Naive thymus-derived CD8-positive, alpha-beta T cell (primary cell): ENCODE results near the gene MAS1. TPM values are rescaled to one million over a fixed set of nuclear protein-coding genes. Genes with fewer than 3 reads are reported as not detected.

Source experiments
- ATAC-seq, 2 donors: fragments of 150-1000 bp; cut with Tn5 transposase in 1 of 2; sonication (Bioruptor Pico), chemical (Tn5 transposase) in 1 of 2; 1 replicate in 1 of 2; 2 replicates in 1 of 2; pipeline ENCODE4 v1.10.0; 2021; ENCODE audit warnings: mild to moderate bottlenecking in 2 of 2, moderate library complexity in 2 of 2
- POLR2A ChIA-PET: fragments of 350-600 bp; sonication (Branson Sonifier 250); formaldehyde crosslinking; loops from one replicate; lab custom pipeline; 2021; ENCODE audit warnings: antibody characterized with exemption; lab: Charles Lee
- DNase-seq, 10 donors: peaks; one replicate each; pipeline versions ENCODE4 v3.0.0 to v3.0.0-alpha.2; 2020 to 2022
- H3K27ac Mint-ChIP-seq, 10 donors: one replicate each; pipeline ENCODE4 v1.8.0; 2020 to 2022; ENCODE audit warnings: mild to moderate bottlenecking in 10 of 10, mixed read lengths in 10 of 10, moderate library complexity in 4 of 10, inconsistent platforms in 1 of 10
- H3K27me3 Mint-ChIP-seq, 5 donors: one replicate each; pipeline ENCODE4 v1.8.0; 2021 to 2022; ENCODE audit warnings: mixed read lengths in 5 of 5
- H3K36me3 Mint-ChIP-seq, 3 donors: one replicate each; pipeline ENCODE4 v1.8.0; 2020 to 2022; ENCODE audit warnings: mixed read lengths in 3 of 3, mild to moderate bottlenecking in 2 of 3, inconsistent platforms in 1 of 3
- H3K4me1 Mint-ChIP-seq, 4 donors: one replicate each; pipeline ENCODE4 v1.8.0; 2021 to 2022; ENCODE audit warnings: mixed read lengths in 4 of 4
- H3K4me3 Mint-ChIP-seq, 10 donors: one replicate each; pipeline ENCODE4 v1.8.0; 2020 to 2022; ENCODE audit warnings: mild to moderate bottlenecking in 10 of 10, mixed read lengths in 10 of 10, moderate library complexity in 6 of 10, inconsistent platforms in 1 of 10
- H3K9me3 Mint-ChIP-seq, 9 donors: one replicate each; pipeline ENCODE4 v1.8.0; 2020 to 2022; ENCODE audit warnings: mixed read lengths in 9 of 9, mild to moderate bottlenecking in 3 of 9, inconsistent platforms in 1 of 9, moderate library complexity in 1 of 9
- polyA plus RNA-seq, 3 donors: library from polyadenylated mRNA; unstranded; fragments of 300-500 nt; fragmentation: Illumina TruSeq; gene quantifications; one replicate each; pipeline ENCODE4 v1.2.3, GENCODE V29; 2021
- total RNA-seq, 8 experiments: library from RNA in 2 of 8; stranded (reverse) in 2 of 8; gene quantifications; one replicate each; pipeline ENCODE4 v1.2.3 and lab custom pipeline; 2021 to 2026

MAS1 gene
- total and polyA plus RNA-seq, 5 experiments from 2014 or later = not detected

DNA sequence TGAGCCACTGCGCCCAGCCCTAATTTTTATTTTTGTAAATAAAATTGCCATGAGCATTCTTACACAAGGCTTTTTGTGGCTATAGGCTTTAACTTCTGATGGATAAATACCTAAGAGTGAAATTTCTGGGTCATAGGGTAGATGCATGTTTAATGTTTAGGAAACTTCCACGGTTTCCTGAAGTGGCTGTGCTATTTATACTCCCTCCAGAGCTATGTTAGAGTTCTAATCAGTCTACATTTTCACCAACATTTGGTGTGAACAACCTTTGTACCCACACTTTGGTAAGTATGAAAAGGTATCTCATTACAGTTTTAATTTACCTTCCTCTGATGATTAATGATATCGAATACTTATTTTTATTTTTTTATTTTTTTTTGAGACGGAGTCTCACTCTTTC, 6.1 kb upstream of the MAS1 start:
- Mint-ChIP-seq H3K4me1 (no peaks in the 10 kb centered on the region), H3K9me3 (no peaks in the 10 kb centered on the region), H3K4me3 (no peak overlapping the region), H3K27ac (no peak overlapping the region), H3K27me3 (peaks cover 7 to 27% (median 21%) of the 10 kb centered on the region in 5 donors), H3K36me3 (no peaks in the 10 kb centered on the region)
- ATAC-seq (no peak), DNase-seq (no peak)
- POLR2A ChIA-PET = no interaction called here

DNA sequence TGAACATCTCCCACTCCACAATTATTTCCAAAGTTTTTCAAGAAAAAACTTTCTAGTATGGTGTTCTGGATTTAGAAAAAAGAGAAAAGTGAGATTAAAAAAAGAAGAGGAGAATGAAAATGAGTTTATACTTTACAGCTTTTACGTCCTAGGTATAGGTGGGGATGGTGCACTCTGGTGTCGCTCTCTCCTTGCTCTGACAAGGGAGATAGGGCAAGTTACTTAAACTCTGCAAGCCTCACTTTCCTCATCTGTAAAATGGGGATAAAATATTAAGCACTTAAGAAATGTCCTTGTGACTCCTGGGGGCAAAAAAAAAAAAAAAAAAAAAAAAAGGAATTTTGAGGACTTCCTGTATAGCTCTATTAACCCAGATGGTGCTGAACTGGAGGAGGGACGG, 4.5 kb upstream of the MAS1 start:
- H3K36me3 Mint-ChIP-seq = no peaks in the 10 kb centered on the region
- no peaks in the 10 kb centered on the region for H3K4me1 Mint-ChIP-seq

DNA sequence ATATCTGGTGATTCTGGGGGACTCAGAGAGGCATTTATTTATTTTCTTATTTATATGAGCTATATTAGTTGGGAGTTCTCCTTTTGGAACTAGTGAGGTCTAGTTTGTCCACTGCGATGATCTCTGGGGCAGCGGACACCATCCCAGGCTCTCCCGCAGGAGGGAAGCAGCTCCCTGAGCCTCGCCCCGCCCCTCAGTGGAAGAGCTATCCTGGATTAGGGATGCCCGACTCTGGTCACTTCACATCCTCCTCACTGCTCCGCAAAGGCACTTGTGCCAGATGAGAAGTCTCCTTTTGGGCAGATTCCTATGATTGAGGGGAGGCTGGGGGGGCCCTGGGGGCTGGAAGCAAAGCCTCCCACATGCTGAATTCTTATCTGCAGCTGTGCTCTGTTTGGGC, 3.6 kb upstream of the MAS1 start:
- H3K4me3 Mint-ChIP-seq = no peak overlapping the region
- H3K27me3 Mint-ChIP-seq = peaks cover 9 to 45% (median 31%) of the 10 kb centered on the region in 5 donors
- no peaks in the 10 kb centered on the region for H3K9me3 Mint-ChIP-seq
- ATAC-seq (no peak), DNase-seq (no peak)
- no peaks in the 10 kb centered on the region for H3K4me1 Mint-ChIP-seq
- POLR2A ChIA-PET = no interaction called here
- no peak overlapping the region for H3K27ac Mint-ChIP-seq
- H3K36me3 Mint-ChIP-seq = no peaks in the 10 kb centered on the region

More for the DNA sequence above, 4.5 kb upstream of the MAS1 start:
- no peak for ATAC-seq
- POLR2A ChIA-PET = no interaction called here
- DNase-seq = no peak
- no peak overlapping the region for H3K4me3 Mint-ChIP-seq
- H3K27ac Mint-ChIP-seq = no peak overlapping the region
- peaks cover 7 to 41% (median 27%) of the 10 kb centered on the region in 5 donors for H3K27me3 Mint-ChIP-seq
- no peaks in the 10 kb centered on the region for H3K9me3 Mint-ChIP-seq

- no peak overlapping the region for H3K27ac Mint-ChIP-seq
- H3K27me3 Mint-ChIP-seq = peaks cover 9 to 50% (median 37%) of the 10 kb centered on the region in 5 donors
- no peaks in the 10 kb centered on the region for H3K9me3 Mint-ChIP-seq
Measured at GRCh38 chr6:159887761-159888160, 3.0 kb upstream of the MAS1 start.

GRCh38 chr6:159890201-159890600, 587 bp upstream of the MAS1 start:
- POLR2A ChIA-PET = no interaction called here
- no peak for DNase-seq

More at GRCh38 chr6:159887761-159888160, 3.0 kb upstream of the MAS1 start:
- POLR2A ChIA-PET = no interaction called here
- no peak overlapping the region for H3K4me3 Mint-ChIP-seq
- no peaks in the 10 kb centered on the region for H3K36me3 Mint-ChIP-seq
- DNase-seq (no peak), ATAC-seq (no peak)
- no peaks in the 10 kb centered on the region for H3K4me1 Mint-ChIP-seq

GRCh38 chr6:159892053-159892452, 1.3 kb downstream of the MAS1 start:
- Mint-ChIP-seq H3K4me3 (no peak overlapping the region), H3K4me1 (no peaks in the 10 kb centered on the region), H3K36me3 (no peaks in the 10 kb centered on the region), H3K9me3 (no peaks in the 10 kb centered on the region), H3K27ac (no peak overlapping the region), H3K27me3 (peaks cover 9 to 66% (median 48%) of the 10 kb centered on the region in 5 donors)
- no peak for DNase-seq
- POLR2A ChIA-PET = no interaction called here
- ATAC-seq = no peak

More at GRCh38 chr6:159890201-159890600, 587 bp upstream of the MAS1 start:
- no peak for ATAC-seq
- Mint-ChIP-seq H3K27me3 (peaks cover 9 to 66% (median 48%) of the 10 kb centered on the region in 5 donors), H3K27ac (no peak overlapping the region), H3K36me3 (no peaks in the 10 kb centered on the region), H3K4me3 (no peak overlapping the region), H3K9me3 (no peaks in the 10 kb centered on the region), H3K4me1 (no peaks in the 10 kb centered on the region)

DNA sequence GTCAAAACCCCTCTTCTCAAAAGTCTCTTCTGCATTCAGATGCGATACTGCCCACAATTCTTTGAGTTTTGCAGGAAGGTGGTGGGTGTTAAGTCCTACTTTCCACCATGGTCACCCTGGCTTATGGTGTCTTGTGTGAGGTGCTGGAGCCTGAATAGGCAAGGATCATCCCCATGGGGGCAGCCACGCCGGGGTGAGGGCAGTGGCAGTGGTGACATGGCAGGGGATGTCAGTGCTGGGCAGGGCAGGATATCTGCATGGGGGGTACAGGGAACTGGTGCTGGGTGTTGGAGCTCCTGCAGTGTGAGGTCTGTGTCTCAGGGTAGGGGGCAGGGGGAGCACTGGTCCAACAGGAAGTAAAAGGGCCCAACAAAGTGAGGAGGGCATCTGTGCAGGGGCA, 2.3 kb downstream of the MAS1 start:
- Mint-ChIP-seq H3K4me3 (no peak overlapping the region), H3K27me3 (peaks cover 9 to 56% (median 41%) of the 10 kb centered on the region in 5 donors), H3K36me3 (no peaks in the 10 kb centered on the region), H3K9me3 (no peaks in the 10 kb centered on the region), H3K27ac (no peak overlapping the region), H3K4me1 (no peaks in the 10 kb centered on the region)
- ATAC-seq (no peak), DNase-seq (no peak)
- POLR2A ChIA-PET = no interaction called here

- H3K4me1 Mint-ChIP-seq = peaks cover 0 to 2% (median 0%) of the 10 kb centered on the region in 4 donors
- POLR2A ChIA-PET = no interaction called here
- H3K27me3 Mint-ChIP-seq = peaks cover 2 to 37% (median 26%) of the 10 kb centered on the region in 5 donors
- ATAC-seq (no peak), DNase-seq (no peak)
- H3K27ac Mint-ChIP-seq = no peak overlapping the region
- no peaks in the 10 kb centered on the region for H3K9me3 Mint-ChIP-seq
- no peak overlapping the region for H3K4me3 Mint-ChIP-seq
- no peaks in the 10 kb centered on the region for H3K36me3 Mint-ChIP-seq
Measured at GRCh38 chr6:159894991-159895390, 4.2 kb downstream of the MAS1 start.

DNA sequence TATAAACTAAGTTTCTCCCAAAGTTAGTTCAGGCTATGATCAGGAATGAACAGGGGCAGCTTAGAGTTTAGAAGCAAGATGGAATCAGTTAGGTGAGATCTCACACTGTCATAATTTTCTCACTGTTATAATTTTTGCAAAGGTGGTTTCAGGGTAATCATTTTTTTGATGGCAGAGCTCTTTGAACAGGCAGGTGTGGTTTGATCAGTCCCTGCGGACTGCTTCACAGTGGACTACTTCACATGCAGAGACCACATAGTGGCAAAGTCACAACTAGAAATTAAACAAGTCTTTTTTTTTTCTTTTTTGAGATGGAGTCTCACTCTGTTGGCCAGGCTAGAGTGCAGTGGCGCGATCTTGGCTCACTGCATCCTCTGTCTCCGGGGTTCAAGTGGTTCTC, 6.8 kb downstream of the MAS1 start:
- POLR2A ChIA-PET = no interaction called here
- H3K27me3 Mint-ChIP-seq = peaks cover 0 to 18% (median 12%) of the 10 kb centered on the region in 5 donors
- H3K27ac Mint-ChIP-seq = no peak overlapping the region
- peaks cover 0 to 2% (median 0%) of the 10 kb centered on the region in 4 donors for H3K4me1 Mint-ChIP-seq
- H3K9me3 Mint-ChIP-seq = no peaks in the 10 kb centered on the region
- no peak overlapping the region for H3K4me3 Mint-ChIP-seq
- no peak for DNase-seq
- ATAC-seq = no peak
- H3K36me3 Mint-ChIP-seq = no peaks in the 10 kb centered on the region

DNA sequence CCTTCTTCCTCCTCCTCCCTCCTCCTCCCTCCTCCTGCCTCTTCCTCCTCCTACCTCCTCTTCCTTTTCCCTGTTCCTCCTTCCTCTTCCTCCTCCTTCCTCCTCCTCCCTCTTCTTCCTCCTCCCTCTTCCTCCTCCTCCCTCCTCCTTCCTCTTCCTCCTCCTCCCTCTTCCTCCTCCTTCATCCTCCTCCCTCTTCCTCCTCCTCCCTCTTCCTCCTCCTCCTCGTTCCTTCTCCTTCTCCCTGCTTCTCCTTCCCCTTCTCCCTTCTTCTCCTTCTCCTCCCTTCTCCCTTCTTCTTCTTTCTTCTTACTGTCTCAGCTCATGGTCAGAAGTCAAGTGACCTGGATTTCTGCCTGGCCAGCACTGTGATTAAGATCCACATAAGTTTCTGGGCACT, 7.7 kb downstream of the MAS1 start:
- ATAC-seq (no peak), DNase-seq (no peak)
- POLR2A ChIA-PET = no interaction called here
- H3K27me3 Mint-ChIP-seq = peaks cover 0 to 9% (median 6%) of the 10 kb centered on the region in 5 donors
- H3K4me1 Mint-ChIP-seq = peaks cover 0 to 2% (median 0%) of the 10 kb centered on the region in 4 donors
- no peaks in the 10 kb centered on the region for H3K9me3 Mint-ChIP-seq
- H3K27ac Mint-ChIP-seq = no peak overlapping the region
- H3K4me3 Mint-ChIP-seq = no peak overlapping the region
- H3K36me3 Mint-ChIP-seq = no peaks in the 10 kb centered on the region

- H3K36me3 Mint-ChIP-seq = no peaks in the 10 kb centered on the region
- POLR2A ChIA-PET = no interaction called here
- H3K27ac Mint-ChIP-seq = no peak overlapping the region
- ATAC-seq (no peak), DNase-seq (no peak)
- H3K4me1 Mint-ChIP-seq = peaks cover 0 to 2% (median 0%) of the 10 kb centered on the region in 4 donors
- H3K4me3 Mint-ChIP-seq = no peak overlapping the region
- no peaks in the 10 kb centered on the region for H3K27me3 Mint-ChIP-seq
- H3K9me3 Mint-ChIP-seq = no peaks in the 10 kb centered on the region
Measured at GRCh38 chr6:159899994-159900745, 9.4 kb downstream of the MAS1 start.

- Mint-ChIP-seq H3K9me3 (no peaks in the 10 kb centered on the region), H3K4me1 (peaks cover 0 to 2% (median 0%) of the 10 kb centered on the region in 4 donors), H3K4me3 (no peak overlapping the region), H3K27ac (no peak overlapping the region), H3K27me3 (no peaks in the 10 kb centered on the region), H3K36me3 (no peaks in the 10 kb centered on the region)
- POLR2A ChIA-PET = no interaction called here
- no peak for DNase-seq
- no peak for ATAC-seq
Measured at GRCh38 chr6:159902620-159903019, 11.8 kb downstream of the MAS1 start.

- no peak overlapping the region for H3K4me3 Mint-ChIP-seq
- no peaks in the 10 kb centered on the region for H3K27me3 Mint-ChIP-seq
- POLR2A ChIA-PET = no interaction called here
- no peaks in the 10 kb centered on the region for H3K4me1 Mint-ChIP-seq
- ATAC-seq = no peak
- H3K9me3 Mint-ChIP-seq = no peaks in the 10 kb centered on the region
- H3K36me3 Mint-ChIP-seq = no peaks in the 10 kb centered on the region
- H3K27ac Mint-ChIP-seq = no peak overlapping the region
- DNase-seq = no peak
Measured at GRCh38 chr6:159904497-159904911, 13.7 kb downstream of the MAS1 start.

GRCh38 chr6:159906400-159906799, 15.6 kb downstream of the MAS1 start:
- no peak overlapping the region for H3K4me3 Mint-ChIP-seq
- ATAC-seq = no peak
- no peaks in the 10 kb centered on the region for H3K36me3 Mint-ChIP-seq
- peak overlapping the region in 1 of 10 donors; percentile 19 for H3K27ac Mint-ChIP-seq
- POLR2A ChIA-PET = no interaction called here
- DNase-seq = no peak
- H3K27me3 Mint-ChIP-seq = peaks cover 8 to 16% (median 10%) of the 10 kb centered on the region in 5 donors
- H3K9me3 Mint-ChIP-seq = peaks cover 0 to 4% (median 0%) of the 10 kb centered on the region in 9 donors
- peaks cover 0 to under 1% (median 0%) of the 10 kb centered on the region in 4 donors for H3K4me1 Mint-ChIP-seq
